Measurements from ENCODE around the gene PRR35. TPM values are rescaled to one million over a fixed set of nuclear protein-coding genes. Genes with fewer than 3 reads are reported as not detected.

PRR35 gene
- total and polyA plus RNA-seq, 2 of the 4 experiments (the other 2 are of a cell fraction), result not detected

- TF ChIP-seq SMC3 (IDR thresholded peaks at IDR 0.05; ENCODE audit: low read depth, low read length), result no peak
Observed at GRCh38 chr16:543301-544164, 16.7 kb upstream of the PRR35 start (continued).

DNA sequence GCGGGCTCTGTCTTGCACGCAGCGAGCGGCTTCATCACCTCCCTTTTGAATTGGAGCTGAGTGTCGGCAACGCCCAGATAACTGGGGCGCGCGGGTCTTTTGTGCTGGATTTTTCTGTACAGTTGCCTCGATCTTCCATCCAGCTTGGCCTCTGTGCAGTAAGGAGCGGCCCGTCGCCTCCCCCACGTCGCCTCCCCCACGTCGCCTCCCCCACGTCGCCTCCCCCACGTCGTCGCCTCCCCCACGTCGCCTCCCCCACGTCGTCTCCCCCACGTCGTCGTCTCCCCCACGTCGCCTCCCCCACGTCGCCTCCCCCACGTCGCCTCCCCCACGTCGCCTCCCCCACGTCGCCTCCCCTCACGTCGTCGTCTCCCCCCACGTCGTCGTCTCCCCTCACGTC, 15.7 kb upstream of the PRR35 start:
- POLR2A ChIA-PET (ENCODE audit: unreplicated experiment), result no interaction called here
- in situ Hi-C loops (cut with MboI; ENCODE audit: low sequenced_read_pairs), result no loop called here

More for the DNA sequence above, 15.7 kb upstream of the PRR35 start:
- no peak overlapping the region for H4K8ac ChIP-seq (ENCODE audit: low read depth in 2 of 2, low read length in 2 of 2)
- no peak overlapping the region for H3K56ac ChIP-seq (ENCODE audit: extremely low read depth, insufficient read depth, low read length)
- WGBS, 2 experiments (ENCODE audit: extremely low coverage in 2 of 2, insufficient read length in 1 of 2), result 93% methylated on average over 19 of the region's 46 CpGs; no CpG with 5 or more reads in 1 of the 2 experiments
- peaks cover 18% of the 10 kb centered on the region for H3K36me3 ChIP-seq (ENCODE audit: control insufficient read depth, insufficient read depth, low read length)
- H2AFZ ChIP-seq (replicated peaks; ENCODE audit: low read length, poor library complexity), result no peak overlapping the region
- no peak overlapping the region for H2AK9ac ChIP-seq (replicated peaks; ENCODE audit: low read depth, low read length, poor library complexity)
- no peak overlapping the region for H3K4me2 ChIP-seq (ENCODE audit: low read depth, low read length)
- H3K9me3 ChIP-seq (ENCODE audit: control insufficient read depth, insufficient read depth, low read length), result no peaks in the 10 kb centered on the region
- BruUV-seq (replicated peaks), result no TSS peak
- no peak overlapping the region for H3K14ac ChIP-seq (replicated peaks; ENCODE audit: low read depth, low read length)
- peaks cover 10% of the 10 kb centered on the region for H3K4me1 ChIP-seq (ENCODE audit: control insufficient read depth, insufficient read depth, low read length)
- H3K4me3 ChIP-seq (ENCODE audit: insufficient read depth, low read depth, low read length), result no peak overlapping the region
- no peak for ATAC-seq (ENCODE audit: low read depth)
- peaks cover 59% of the 10 kb centered on the region for H4K20me1 ChIP-seq (ENCODE audit: insufficient read depth, low read length)
- no peak for DNase-seq
- H3K23ac ChIP-seq (ENCODE audit: low read depth, low read length), result no peak overlapping the region
- H3K9ac ChIP-seq (ENCODE audit: low read depth, low read length), result no peak overlapping the region
- CTCF ChIA-PET, result no interaction called here
- no peak overlapping the region for H4K91ac ChIP-seq (ENCODE audit: insufficient read depth, low read depth, low read length)
- intact Hi-C loops (cut with micrococcal nuclease) (no loop called here), dilution Hi-C loops (cut with HindIII; ENCODE audit: low sequenced_read_pairs, unreplicated experiment) (no loop called here)
- no peak overlapping the region for H2BK5ac ChIP-seq (ENCODE audit: low read depth, low read length, poor library complexity, severe bottlenecking)
- no peak overlapping the region for H3K4ac ChIP-seq (ENCODE audit: low read depth, low read length)
- TF ChIP-seq, protein P1, sequence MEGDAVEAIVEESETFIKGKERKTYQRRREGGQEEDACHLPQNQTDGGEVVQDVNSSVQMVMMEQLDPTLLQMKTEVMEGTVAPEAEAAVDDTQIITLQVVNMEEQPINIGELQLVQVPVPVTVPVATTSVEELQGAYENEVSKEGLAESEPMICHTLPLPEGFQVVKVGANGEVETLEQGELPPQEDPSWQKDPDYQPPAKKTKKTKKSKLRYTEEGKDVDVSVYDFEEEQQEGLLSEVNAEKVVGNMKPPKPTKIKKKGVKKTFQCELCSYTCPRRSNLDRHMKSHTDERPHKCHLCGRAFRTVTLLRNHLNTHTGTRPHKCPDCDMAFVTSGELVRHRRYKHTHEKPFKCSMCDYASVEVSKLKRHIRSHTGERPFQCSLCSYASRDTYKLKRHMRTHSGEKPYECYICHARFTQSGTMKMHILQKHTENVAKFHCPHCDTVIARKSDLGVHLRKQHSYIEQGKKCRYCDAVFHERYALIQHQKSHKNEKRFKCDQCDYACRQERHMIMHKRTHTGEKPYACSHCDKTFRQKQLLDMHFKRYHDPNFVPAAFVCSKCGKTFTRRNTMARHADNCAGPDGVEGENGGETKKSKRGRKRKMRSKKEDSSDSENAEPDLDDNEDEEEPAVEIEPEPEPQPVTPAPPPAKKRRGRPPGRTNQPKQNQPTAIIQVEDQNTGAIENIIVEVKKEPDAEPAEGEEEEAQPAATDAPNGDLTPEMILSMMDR (conservative IDR thresholded peaks at IDR 0.05; ENCODE audit: low read depth, low read length), result no peak
- TF ChIP-seq MXI1 (IDR thresholded peaks at IDR 0.05; ENCODE audit: borderline replicate concordance, low read depth, low read length) (no peak), NFE2L2 (IDR thresholded peaks at IDR 0.05; ENCODE audit: low read depth, low read length) (no peak), FOS (IDR thresholded peaks at IDR 0.05; ENCODE audit: low read depth, low read length) (no peak), CHD1 (IDR thresholded peaks at IDR 0.05; ENCODE audit: low read depth, low read length) (no peak), CEBPB (IDR thresholded peaks at IDR 0.05; ENCODE audit: low read depth, low read length) (no peak), ELK1 (IDR thresholded peaks at IDR 0.05; ENCODE audit: borderline replicate concordance, low read depth, low read length) (no peak), RAD21 (IDR thresholded peaks at IDR 0.05; ENCODE audit: low read length) (no peak), BHLHE40 (IDR thresholded peaks at IDR 0.05; ENCODE audit: low read depth, low read length) (no peak), MAZ (IDR thresholded peaks at IDR 0.05; ENCODE audit: borderline replicate concordance, low read depth, low read length) (no peak), MAFK (IDR thresholded peaks at IDR 0.05; ENCODE audit: low read depth, low read length) (no peak), RFX5 (IDR thresholded peaks at IDR 0.05; ENCODE audit: low read depth, low read length) (no peak), POLR2A (IDR thresholded peaks at IDR 0.05; ENCODE audit: low read depth, low read length) (no peak)
- H3K27me3 ChIP-seq (ENCODE audit: control insufficient read depth, insufficient read depth, low read length), result no peaks in the 10 kb centered on the region
- no peak overlapping the region for H3K27ac ChIP-seq (ENCODE audit: insufficient read depth, low read length)
- no peak overlapping the region for H3K18ac ChIP-seq (ENCODE audit: low read depth, low read length)
- no peak overlapping the region for H2BK20ac ChIP-seq (ENCODE audit: low read depth, low read length)
- no peak overlapping the region for H2AK5ac ChIP-seq (ENCODE audit: low read depth, low read length)
- H2BK120ac ChIP-seq (ENCODE audit: low read depth, low read length), result no peak overlapping the region
- no peaks in the 10 kb centered on the region; the same call in 1 of the 2 replicates for H3K9me1 ChIP-seq (ENCODE audit: insufficient read depth, low read length)
- no peak overlapping the region for H4K5ac ChIP-seq (ENCODE audit: low read depth, low read length)
- peaks cover 4 to 35% of the 10 kb centered on the region in 2 experiments; a peak in 3 of 4 replicates for H3K79me1 ChIP-seq (ENCODE audit: low read depth in 1 of 2, low read length in 2 of 2)
- no peak overlapping the region for H2BK15ac ChIP-seq (ENCODE audit: low read depth, low read length)
